H9 (cell line): ENCODE measurements around the gene ROCK2. TPM values are rescaled to one million over a fixed set of nuclear protein-coding genes. Genes with fewer than 3 reads are reported as not detected.

ENCODE experiments used
- DNase-seq: peaks from one replicate; pipeline ENCODE4 v3.0.0-alpha.2; 2017
- H2AFZ ChIP-seq: one replicate; pipeline ENCODE4 v1.6.1; 2013; ENCODE audit warnings: mild to moderate bottlenecking, low read length, control low read depth, moderate library complexity
- H2AK5ac ChIP-seq: 2 replicates; pipeline ENCODE4 v1.6.1; 2013; ENCODE audit warnings: low read length, control low read depth, mixed read lengths; ENCODE audit not compliant: insufficient read length
- H2BK120ac ChIP-seq: one replicate; pipeline ENCODE4 v1.6.1; 2013; ENCODE audit warnings: low read depth, mild to moderate bottlenecking, low read length, control low read depth, inconsistent platforms; ENCODE audit not compliant: poor library complexity, severe bottlenecking
- H2BK12ac ChIP-seq: 2 replicates; pipeline ENCODE4 v1.6.1; 2013; ENCODE audit warnings: low read length, control low read depth, mixed read lengths, low read depth; ENCODE audit not compliant: insufficient read length
- H2BK15ac ChIP-seq: 2 replicates; pipeline ENCODE4 v1.6.1; 2013; ENCODE audit warnings: low read depth, low read length, control low read depth
- H2BK20ac ChIP-seq: one replicate; pipeline ENCODE4 v1.6.1; 2013; ENCODE audit warnings: low read depth, mild to moderate bottlenecking, low read length, control low read depth, inconsistent platforms; ENCODE audit not compliant: poor library complexity, severe bottlenecking
- H2BK5ac ChIP-seq: 2 replicates; pipeline ENCODE4 v1.6.1; 2013; ENCODE audit warnings: low read length, control low read depth, mixed read lengths; ENCODE audit not compliant: insufficient read length
- H3K14ac ChIP-seq: 2 replicates; pipeline ENCODE4 v1.6.1; 2013; ENCODE audit warnings: low read length, control low read depth; ENCODE audit not compliant: insufficient read depth
- H3K18ac ChIP-seq: 2 replicates; pipeline ENCODE4 v1.6.1; 2013; ENCODE audit warnings: low read depth, mild to moderate bottlenecking, mixed read lengths, low read length, control low read depth; ENCODE audit not compliant: insufficient read length
- H3K23ac ChIP-seq: 2 replicates; pipeline ENCODE4 v1.6.1; 2013; ENCODE audit warnings: low read length, control low read depth, mixed read lengths, low read depth; ENCODE audit not compliant: insufficient read length
- H3K23me2 ChIP-seq: 2 replicates; pipeline ENCODE4 v1.6.1; 2013; ENCODE audit warnings: low read depth, mild to moderate bottlenecking, mixed read lengths, low read length, control low read depth; ENCODE audit not compliant: insufficient read length, poor library complexity, severe bottlenecking
- H3K27ac ChIP-seq: 2 replicates; pipeline ENCODE4 v1.5.1; 2013; ENCODE audit warnings: low read length, control low read depth, mixed read lengths, low read depth; ENCODE audit not compliant: insufficient read length
- H3K27me3 ChIP-seq: 2 replicates; pipeline ENCODE4 v1.6.1; 2013; ENCODE audit warnings: low read length, control low read depth, inconsistent platforms; ENCODE audit not compliant: insufficient read depth
- H3K4ac ChIP-seq: 2 replicates; pipeline ENCODE4 v1.6.1; 2013; ENCODE audit warnings: low read depth, mild to moderate bottlenecking, control low read depth, inconsistent platforms, low read length, moderate library complexity
- H3K4me1 ChIP-seq: 2 replicates; pipeline ENCODE4 v1.6.1; 2013; ENCODE audit warnings: low read length, control low read depth, inconsistent platforms; ENCODE audit not compliant: insufficient read depth
- H3K4me2 ChIP-seq: 2 replicates; pipeline ENCODE4 v1.6.1; 2013; ENCODE audit warnings: low read length, control low read depth, mixed read lengths; ENCODE audit not compliant: insufficient read length, insufficient read depth
- H3K56ac ChIP-seq: 2 replicates; pipeline ENCODE4 v1.6.1; 2013; ENCODE audit warnings: low read depth, mild to moderate bottlenecking, mixed read lengths, low read length, control low read depth; ENCODE audit not compliant: insufficient read length
- H3K79me1 ChIP-seq: 2 replicates; pipeline ENCODE4 v1.6.1; 2013; ENCODE audit warnings: low read depth, mild to moderate bottlenecking, moderate library complexity, low read length, control low read depth, inconsistent platforms; ENCODE audit not compliant: insufficient read depth, poor library complexity, severe bottlenecking
- H3K79me2 ChIP-seq: 2 replicates; pipeline ENCODE4 v1.6.1; 2013; ENCODE audit warnings: low read length, control low read depth, inconsistent platforms; ENCODE audit not compliant: insufficient read depth
- H3K9ac ChIP-seq: 2 replicates; pipeline ENCODE4 v1.6.1; 2013; ENCODE audit warnings: low read length, control low read depth, mixed read lengths; ENCODE audit not compliant: insufficient read length; ENCODE audit errors: extremely low read depth
- H3K9me3 ChIP-seq: one replicate; pipeline ENCODE4 v1.6.1; 2013; ENCODE audit warnings: low read depth, low read length, inconsistent platforms; ENCODE audit not compliant: control insufficient read depth
- H3T11ph ChIP-seq: one replicate; pipeline ENCODE4 v1.6.1; 2013; ENCODE audit warnings: mild to moderate bottlenecking, low read length, control low read depth, inconsistent platforms
- H4K20me1 ChIP-seq: one replicate; pipeline ENCODE4 v1.6.1; 2013; ENCODE audit not compliant: control insufficient read depth, insufficient read length, insufficient read depth
- H4K5ac ChIP-seq: 2 replicates; pipeline ENCODE4 v1.6.1; 2013; ENCODE audit warnings: low read depth, mild to moderate bottlenecking, mixed read lengths, low read length, control low read depth; ENCODE audit not compliant: insufficient read length
- H4K8ac ChIP-seq: replicated peaks from 2 replicates; pipeline ENCODE4 v1.6.1; 2013; ENCODE audit warnings: low read length, control low read depth, mixed read lengths, low read depth; ENCODE audit not compliant: insufficient read length
- H4K91ac ChIP-seq: 2 replicates; pipeline ENCODE4 v1.6.1; 2013; ENCODE audit warnings: low read depth, mild to moderate bottlenecking, moderate library complexity, mixed read lengths, low read length, control low read depth; ENCODE audit not compliant: insufficient read length
- H3K27ac Mint-ChIP-seq, 3 experiments: 2 replicates in 2 of 3; 3 replicates in 1 of 3; pipeline ENCODE4 v1.8.0; 2020 to 2021; ENCODE audit warnings: mixed read lengths in 3 of 3, mild to moderate bottlenecking in 1 of 3, moderate library complexity in 1 of 3
- H3K27me3 Mint-ChIP-seq: 2 replicates; pipeline ENCODE4 v1.8.0; 2021; ENCODE audit warnings: low read depth, mild to moderate bottlenecking, moderate library complexity, mixed read lengths
- H3K36me3 Mint-ChIP-seq, 3 experiments: 2 replicates in 2 of 3; 3 replicates in 1 of 3; pipeline ENCODE4 v1.8.0; 2020 to 2021; ENCODE audit warnings: low read depth in 3 of 3, mixed read lengths in 3 of 3; ENCODE audit not compliant: insufficient read depth in 1 of 3
- H3K4me1 Mint-ChIP-seq, 2 experiments: 2 replicates each; pipeline ENCODE4 v1.8.0; 2020; ENCODE audit warnings: mixed read lengths in 2 of 2
- H3K4me3 Mint-ChIP-seq, 2 experiments: 2 replicates in 1 of 2; 3 replicates in 1 of 2; pipeline ENCODE4 v1.8.0; 2020 to 2021; ENCODE audit warnings: mild to moderate bottlenecking in 2 of 2, mixed read lengths in 2 of 2, moderate library complexity in 1 of 2
- H3K9me3 Mint-ChIP-seq, 2 experiments: 2 replicates in 1 of 2; 3 replicates in 1 of 2; pipeline ENCODE4 v1.8.0; 2020; ENCODE audit warnings: mild to moderate bottlenecking in 2 of 2, mixed read lengths in 2 of 2, moderate library complexity in 1 of 2
- CTCF ChIP-seq: fragments of 200-600 bp; sonication (generic); conservative IDR thresholded peaks from 3 replicates; pipeline ENCODE4 v1.8.0; 2021; ENCODE audit warnings: antibody characterized with exemption, mild to moderate bottlenecking
- WGBS: extraction: QIAGEN DNeasy Blood & Tissue Kit; methylation state at CpG from one replicate; pipeline ENCODE4 v1.1.7; 2013; ENCODE audit warnings: missing lambda C conversion rate, low lambda C conversion rate, mixed read lengths; ENCODE audit not compliant: insufficient read length; ENCODE audit errors: extremely low coverage; 5-methylcytosine and 5-hydroxymethylcytosine counted together
- total RNA-seq: library from RNA; stranded (reverse); gene quantifications from 2 replicates; pipeline ENCODE4 v1.2.1, GENCODE V29; 2021

The ROCK2 gene
- total RNA-seq, 1 experiment from 2014 or later = 33.2 TPM

- H4K5ac ChIP-seq = no peak overlapping the region
- WGBS = no CpG with 5 or more reads among the region's 8 CpGs
- no peak overlapping the region for H2AK5ac ChIP-seq
- H3K79me2 ChIP-seq = no peaks in the 10 kb centered on the region
- H3K9me3 Mint-ChIP-seq = no peaks in the 10 kb centered on the region
- H3K36me3 Mint-ChIP-seq = no peaks in the 10 kb centered on the region
- no peak overlapping the region for H3K56ac ChIP-seq
- no peak overlapping the region for H2AFZ ChIP-seq
- no peaks in the 10 kb centered on the region for H4K20me1 ChIP-seq
- H2BK12ac ChIP-seq = no peak overlapping the region
- H3K4me1 Mint-ChIP-seq = peaks cover 30 to 42% of the 10 kb centered on the region in 2 experiments
- H3K79me1 ChIP-seq = no peaks in the 10 kb centered on the region
- no peak overlapping the region for H2BK20ac ChIP-seq
- peaks cover 1% of the 10 kb centered on the region; the same call in 1 of the 2 replicates for H3K27me3 Mint-ChIP-seq
- DNase-seq = no peak
- no peak overlapping the region for H3K23ac ChIP-seq
- H3K4me1 ChIP-seq = peaks cover 2% of the 10 kb centered on the region; the same call in 1 of the 2 replicates
- H3K4me2 ChIP-seq = no peak overlapping the region
- no peak overlapping the region for H3K27ac ChIP-seq
- no peak overlapping the region for H2BK15ac ChIP-seq
- no peaks in the 10 kb centered on the region for H3K27me3 ChIP-seq
- H3T11ph ChIP-seq = no peak overlapping the region
- no peak overlapping the region for H3K9ac ChIP-seq
- H2BK120ac ChIP-seq = no peak overlapping the region
- H3K18ac ChIP-seq = no peak overlapping the region
- H3K4me3 Mint-ChIP-seq = no peak overlapping the region
- TF ChIP-seq CTCF = no peak
- no peak overlapping the region for H4K8ac ChIP-seq
- H3K4ac ChIP-seq = no peak overlapping the region
- H3K9me3 ChIP-seq = no peaks in the 10 kb centered on the region
- no peaks in the 10 kb centered on the region for H3K23me2 ChIP-seq
- H3K14ac ChIP-seq = no peak overlapping the region
- H4K91ac ChIP-seq = no peak overlapping the region
- H3K27ac Mint-ChIP-seq = peak overlapping the region; percentile 26 to 71 (median 69); a peak in 3 of 7 replicates
- H2BK5ac ChIP-seq = no peak overlapping the region
Observed at GRCh38 chr2:11388262-11389051, 44.0 kb upstream of the ROCK2 start.
